OCI-LY1 (cell line): Measurements from ENCODE around the gene HYAL2.

Source experiments
- H2AFZ ChIP-seq: fragments of 200-600 bp; sonication (generic), shearing (Covaris generic); 2 replicates; pipeline ENCODE4 v1.6.0; 2014; ENCODE audit warnings: antibody characterized with exemption, mild to moderate bottlenecking, low read length
- H3F3A ChIP-seq: fragments of 200-600 bp; sonication (generic), shearing (Covaris generic); 2 replicates; pipeline ENCODE4 v1.6.0; 2014; ENCODE audit warnings: mild to moderate bottlenecking, antibody characterized with exemption, low read length, moderate library complexity; ENCODE audit not compliant: insufficient read depth
- H3K27ac ChIP-seq: fragments of 200-600 bp; sonication (generic); 2 replicates; pipeline ENCODE4 v1.5.1; 2014; ENCODE audit warnings: low read length, mixed run types, mild to moderate bottlenecking, low read depth; ENCODE audit not compliant: poor library complexity, severe bottlenecking
- H3K27me3 ChIP-seq: fragments of 200-600 bp; sonication (generic); 2 replicates; pipeline ENCODE4 v1.6.0; 2014; ENCODE audit warnings: antibody characterized with exemption, mild to moderate bottlenecking, low read length, moderate library complexity; ENCODE audit not compliant: insufficient read depth
- H3K36me3 ChIP-seq: fragments of 200-600 bp; sonication (generic); 2 replicates; pipeline ENCODE4 v1.6.1; 2014; ENCODE audit warnings: mild to moderate bottlenecking, antibody characterized with exemption, low read length, moderate library complexity, mixed read lengths; ENCODE audit not compliant: insufficient read depth
- H3K4me1 ChIP-seq: fragments of 200-600 bp; sonication (generic); 2 replicates; pipeline ENCODE4 v1.5.1; 2014; ENCODE audit warnings: mild to moderate bottlenecking, low read length, moderate library complexity; ENCODE audit not compliant: insufficient read depth, severe bottlenecking
- H3K4me2 ChIP-seq: fragments of 200-600 bp; sonication (generic), shearing (Covaris generic); 2 replicates; pipeline ENCODE4 v1.6.1; 2014; ENCODE audit warnings: low read length
- H3K4me3 ChIP-seq: fragments of 200-600 bp; sonication (generic); 2 replicates; pipeline ENCODE4 v1.5.1; 2014; ENCODE audit warnings: low read length, low read depth, mild to moderate bottlenecking, mixed read lengths; ENCODE audit not compliant: poor library complexity, severe bottlenecking
- H3K79me2 ChIP-seq: fragments of 200-600 bp; shearing (Covaris generic); 2 replicates; pipeline ENCODE4 v1.6.1; 2016; ENCODE audit warnings: mixed run types, low read length, mixed read lengths; ENCODE audit not compliant: insufficient read depth
- H3K9ac ChIP-seq: fragments of 200-600 bp; sonication (generic), shearing (Covaris generic); 2 replicates; pipeline ENCODE4 v1.6.1; 2014; ENCODE audit warnings: mild to moderate bottlenecking, low read length, mixed read lengths
- H3K9me2 ChIP-seq: fragments of 200-600 bp; sonication (generic), shearing (Covaris generic); 2 replicates; pipeline ENCODE4 v1.6.1; 2014; ENCODE audit warnings: low read depth, mild to moderate bottlenecking, low read length, mixed read lengths
- H3K9me3 ChIP-seq: fragments of 200-600 bp; shearing (Covaris generic); 2 replicates; pipeline ENCODE4 v1.6.1; 2014; ENCODE audit warnings: low read length, mixed read lengths
- H4K20me1 ChIP-seq: fragments of 200-600 bp; sonication (generic), shearing (Covaris generic); 2 replicates; pipeline ENCODE4 v1.6.0; 2016; ENCODE audit warnings: mild to moderate bottlenecking, low read length; ENCODE audit not compliant: insufficient read depth
- CTCF ChIP-seq: fragments of 200-600 bp; sonication (generic), shearing (Covaris generic); IDR thresholded peaks from 2 replicates; pipeline ENCODE4 v1.5.1; 2017; ENCODE audit warnings: mild to moderate bottlenecking, antibody characterized with exemption, low read length, moderate library complexity, mixed read lengths
- EZH2 ChIP-seq: fragments of 200-600 bp; sonication (generic), shearing (Covaris generic); IDR thresholded peaks from 2 replicates; pipeline ENCODE4 v1.8.0; 2017; ENCODE audit warnings: borderline replicate concordance, mixed run types, mild to moderate bottlenecking, antibody characterized with exemption, low read length, moderate library complexity, mixed read lengths

Gene HYAL2

GRCh38 chr3:50353245-50354004 is 30.9 kb upstream of the HYAL2 start:
- Histone ChIP-seq H3K9ac (no peak overlapping the region), H3K4me1 (peaks cover 54% of the 10 kb centered on the region), H3K36me3 (peaks cover 38% of the 10 kb centered on the region; the same call in 1 of the 2 replicates), H3K9me2 (no peaks in the 10 kb centered on the region), H3K4me2 (no peak overlapping the region), H3K79me2 (no peaks in the 10 kb centered on the region), H3K9me3 (no peaks in the 10 kb centered on the region), H3K27me3 (no peaks in the 10 kb centered on the region), H3K27ac (no peak overlapping the region), H2AFZ (no peak overlapping the region), H4K20me1 (no peaks in the 10 kb centered on the region), H3F3A (no peaks in the 10 kb centered on the region), H3K4me3 (no peak overlapping the region)
- TF ChIP-seq EZH2 (no peak), CTCF (no peak)

- Histone ChIP-seq H3K4me3 (no peak overlapping the region), H3K9me3 (no peaks in the 10 kb centered on the region), H2AFZ (no peak overlapping the region), H3K4me1 (peaks cover 47% of the 10 kb centered on the region), H3K4me2 (no peak overlapping the region), H3K27me3 (no peaks in the 10 kb centered on the region), H3K9me2 (no peaks in the 10 kb centered on the region), H3F3A (no peaks in the 10 kb centered on the region), H3K36me3 (peaks cover 45% of the 10 kb centered on the region; the same call in 1 of the 2 replicates), H3K27ac (no peak overlapping the region), H4K20me1 (no peaks in the 10 kb centered on the region), H3K79me2 (no peaks in the 10 kb centered on the region), H3K9ac (no peak overlapping the region)
- TF ChIP-seq CTCF (peak; percentile 42; the same call in 1 of the 2 replicates), EZH2 (no peak)
Observed at GRCh38 chr3:50352781-50353180, 30.2 kb upstream of the HYAL2 start.

GRCh38 chr3:50351323-50351697 is 28.8 kb upstream of the HYAL2 start:
- Histone ChIP-seq H3K9me3 (no peaks in the 10 kb centered on the region), H3K27me3 (no peaks in the 10 kb centered on the region), H3K27ac (no peak overlapping the region), H2AFZ (no peak overlapping the region), H3K9me2 (no peaks in the 10 kb centered on the region), H3K79me2 (no peaks in the 10 kb centered on the region), H3K4me1 (peaks cover 33% of the 10 kb centered on the region), H3K4me3 (peak overlapping the region; percentile 76), H3F3A (no peaks in the 10 kb centered on the region), H3K4me2 (peak overlapping the region; percentile 88), H3K9ac (peak overlapping the region; percentile 86), H3K36me3 (peaks cover 50% of the 10 kb centered on the region; the same call in 1 of the 2 replicates), H4K20me1 (no peaks in the 10 kb centered on the region)
- no peak for TF ChIP-seq EZH2
- no peak for TF ChIP-seq CTCF
